HG02759 (cell line): Measurements from ENCODE around the gene BRD1.
"Not testable (repeated sequence)": the region's sequence is repeated elsewhere in the genome, so short reads cannot be mapped to it uniquely, and the experiment has no call there.

ENCODE experiments used
- ATAC-seq: cut with Tn5 transposase; IDR thresholded peaks from one replicate; pipeline ENCODE4 v1.9.1; 2021; ENCODE audit warnings: mild to moderate bottlenecking, moderate library complexity; ENCODE audit not compliant: unreplicated experiment

Gene BRD1

GRCh38 chr22:49785841-49786471 is 41.7 kb downstream of the BRD1 start:
- ATAC-seq = no peak

- no peak for ATAC-seq
Measured at GRCh38 chr22:49785046-49785521, 42.6 kb downstream of the BRD1 start.

- no peak for ATAC-seq
Measured at GRCh38 chr22:49784630-49784971, 43.1 kb downstream of the BRD1 start.

- no peak for ATAC-seq
Measured at GRCh38 chr22:49783926-49784629, 43.6 kb downstream of the BRD1 start.

GRCh38 chr22:49783036-49783746 is 44.5 kb downstream of the BRD1 start:
- ATAC-seq = no peak

GRCh38 chr22:49781886-49782285 is 45.8 kb downstream of the BRD1 start:
- not testable (repeated sequence) for ATAC-seq

GRCh38 chr22:49781289-49781782 is 46.3 kb downstream of the BRD1 start:
- no peak for ATAC-seq

GRCh38 chr22:49780698-49781288 is 46.9 kb downstream of the BRD1 start:
- ATAC-seq = no peak

- no peak for ATAC-seq
Measured at GRCh38 chr22:49779853-49780697, 47.6 kb downstream of the BRD1 start.

GRCh38 chr22:49779211-49779610 is 48.5 kb downstream of the BRD1 start:
- ATAC-seq = no peak

- ATAC-seq = no peak
Measured at GRCh38 chr22:49777569-49778249, 50.0 kb downstream of the BRD1 start.

GRCh38 chr22:49776891-49777290 is 50.8 kb downstream of the BRD1 start:
- ATAC-seq = no peak

- ATAC-seq = no peak
Measured at GRCh38 chr22:49775867-49776511, 51.7 kb downstream of the BRD1 start.

GRCh38 chr22:49775191-49775866 is 52.3 kb downstream of the BRD1 start:
- ATAC-seq = no peak

GRCh38 chr22:49774499-49775151 is 53.0 kb downstream of the BRD1 start:
- ATAC-seq = no peak

- no peak for ATAC-seq
Measured at GRCh38 chr22:49774046-49774445, 53.6 kb downstream of the BRD1 start.

- ATAC-seq = no peak
Measured at GRCh38 chr22:49773531-49773930, 54.1 kb downstream of the BRD1 start.

GRCh38 chr22:49772692-49773091 is 55.0 kb downstream of the BRD1 start:
- ATAC-seq = no peak
